ENCODE measurements around the gene HTR2C.
"Not testable (repeated sequence)": the region's sequence is repeated elsewhere in the genome, so short reads cannot be mapped to it uniquely, and the experiment has no call there.

Gene HTR2C

DNA sequence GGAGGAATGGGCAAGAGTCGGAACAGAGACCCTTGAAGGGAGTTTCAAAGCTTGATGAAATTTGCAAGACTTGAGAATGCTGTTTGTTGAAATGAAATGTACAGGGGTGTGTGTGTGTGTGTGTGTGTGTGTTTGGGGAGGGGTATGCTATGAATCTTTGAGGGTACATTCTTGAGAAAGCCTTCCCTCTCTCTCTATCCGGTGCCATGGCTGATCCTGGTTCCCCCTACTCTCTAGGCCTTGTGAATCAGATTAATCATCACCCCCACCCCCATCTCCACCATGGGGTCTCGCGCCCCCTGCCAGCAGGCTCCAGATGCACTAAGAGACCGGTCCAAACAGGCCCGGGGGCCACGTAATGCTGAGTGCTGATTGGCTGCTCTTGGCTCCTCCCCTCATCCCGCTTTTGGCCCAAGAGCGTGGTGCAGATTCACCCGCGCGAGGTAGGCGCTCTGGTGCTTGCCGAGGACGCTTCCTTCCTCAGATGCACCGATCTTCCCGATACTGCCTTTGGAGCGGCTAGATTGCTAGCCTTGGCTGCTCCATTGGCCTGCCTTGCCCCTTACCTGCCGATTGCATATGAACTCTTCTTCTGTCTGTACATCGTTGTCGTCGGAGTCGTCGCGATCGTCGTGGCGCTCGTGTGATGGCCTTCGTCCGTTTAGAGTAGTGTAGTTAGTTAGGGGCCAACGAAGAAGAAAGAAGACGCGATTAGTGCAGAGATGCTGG, at the start of gene HTR2C:
HTR2C (plus strand) TSS at position 441 of the 729 bp plus-strand sequence. CDS start 142,851 bp downstream, outside the sequence.
- DNase-seq = no peak

DNA sequence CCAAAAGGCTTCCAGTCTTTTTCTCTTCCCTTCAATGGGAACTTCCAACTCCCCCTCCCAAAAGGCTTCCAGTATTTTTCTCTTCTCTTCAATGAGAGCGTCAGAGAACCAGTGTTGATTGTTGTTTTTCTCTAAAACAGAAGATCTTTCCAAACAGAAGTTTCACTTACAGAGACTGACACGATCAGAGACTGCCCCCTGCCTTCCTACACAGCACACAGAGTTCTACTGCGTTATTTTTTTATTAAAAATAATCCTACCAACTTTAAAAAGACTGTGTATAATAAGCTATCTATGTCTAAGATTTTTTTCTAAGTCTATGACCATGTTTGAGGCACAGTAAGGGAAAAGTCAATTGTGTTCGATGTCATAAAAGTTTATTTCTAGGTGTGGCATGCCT, 3.5 kb upstream of the HTR2C start:
- DNase-seq = no peak

- DNase-seq = no peak
Measured at GRCh38 chrX:114581528-114582263, 2.2 kb upstream of the HTR2C start.

- DNase-seq = no peak
Measured at GRCh38 chrX:114582264-114582632, 1.6 kb upstream of the HTR2C start.

DNA sequence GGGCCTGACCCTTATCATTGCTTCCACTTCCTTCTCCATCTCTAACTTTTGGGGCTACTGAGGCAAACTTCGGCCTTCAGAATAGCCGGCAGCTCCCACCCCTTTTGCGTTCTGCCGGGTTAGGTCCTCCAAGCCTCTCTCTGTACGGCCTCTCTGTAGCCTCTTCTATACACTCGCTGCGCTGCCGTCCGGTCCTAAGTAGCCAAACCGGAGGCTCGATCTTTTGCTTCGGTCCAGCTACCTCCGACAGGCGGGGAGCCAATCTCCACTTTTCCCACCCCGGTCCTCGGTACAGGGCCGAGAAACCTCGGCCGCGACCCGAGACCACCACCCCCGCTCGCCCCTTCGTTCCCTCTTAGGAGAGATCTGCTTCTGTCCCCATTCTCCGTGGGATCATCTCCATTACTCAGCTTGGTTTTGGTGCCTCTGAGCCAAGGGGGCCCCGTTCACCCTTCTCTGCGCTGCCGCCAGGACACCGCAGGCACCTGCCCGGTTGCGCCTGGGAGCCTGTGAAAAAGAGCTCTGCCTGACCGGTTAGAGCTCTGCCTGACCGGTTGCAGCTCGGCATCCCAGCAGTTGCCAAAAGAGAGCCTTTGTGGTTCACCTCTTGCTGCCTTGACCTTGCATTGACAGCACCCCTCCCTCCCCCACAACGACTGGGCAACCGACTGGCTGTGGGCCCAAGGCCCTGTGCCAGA, 1.0 kb upstream of the HTR2C start:
- DNase-seq = no peak

DNA sequence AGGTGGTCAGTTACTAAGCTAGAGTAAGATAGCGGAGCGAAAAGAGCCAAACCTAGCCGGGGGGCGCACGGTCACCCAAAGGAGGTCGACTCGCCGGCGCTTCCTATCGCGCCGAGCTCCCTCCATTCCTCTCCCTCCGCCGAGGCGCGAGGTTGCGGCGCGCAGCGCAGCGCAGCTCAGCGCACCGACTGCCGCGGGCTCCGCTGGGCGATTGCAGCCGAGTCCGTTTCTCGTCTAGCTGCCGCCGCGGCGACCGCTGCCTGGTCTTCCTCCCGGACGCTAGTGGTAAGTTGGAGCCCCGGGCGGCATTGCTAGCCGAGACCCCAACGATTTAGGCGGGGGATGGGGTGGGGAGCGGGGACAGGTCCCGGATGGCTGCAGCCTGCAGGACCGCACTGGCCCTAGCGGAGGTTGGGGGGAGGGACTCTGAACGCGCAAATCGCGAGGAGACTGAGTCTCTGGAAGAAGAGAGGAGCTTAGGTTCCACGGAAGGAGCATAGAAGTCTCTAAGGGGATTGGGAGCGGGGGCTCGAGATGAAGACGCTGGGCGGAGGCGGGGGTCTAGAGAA, 573 bp downstream of the HTR2C start:
- no peak for DNase-seq

DNA sequence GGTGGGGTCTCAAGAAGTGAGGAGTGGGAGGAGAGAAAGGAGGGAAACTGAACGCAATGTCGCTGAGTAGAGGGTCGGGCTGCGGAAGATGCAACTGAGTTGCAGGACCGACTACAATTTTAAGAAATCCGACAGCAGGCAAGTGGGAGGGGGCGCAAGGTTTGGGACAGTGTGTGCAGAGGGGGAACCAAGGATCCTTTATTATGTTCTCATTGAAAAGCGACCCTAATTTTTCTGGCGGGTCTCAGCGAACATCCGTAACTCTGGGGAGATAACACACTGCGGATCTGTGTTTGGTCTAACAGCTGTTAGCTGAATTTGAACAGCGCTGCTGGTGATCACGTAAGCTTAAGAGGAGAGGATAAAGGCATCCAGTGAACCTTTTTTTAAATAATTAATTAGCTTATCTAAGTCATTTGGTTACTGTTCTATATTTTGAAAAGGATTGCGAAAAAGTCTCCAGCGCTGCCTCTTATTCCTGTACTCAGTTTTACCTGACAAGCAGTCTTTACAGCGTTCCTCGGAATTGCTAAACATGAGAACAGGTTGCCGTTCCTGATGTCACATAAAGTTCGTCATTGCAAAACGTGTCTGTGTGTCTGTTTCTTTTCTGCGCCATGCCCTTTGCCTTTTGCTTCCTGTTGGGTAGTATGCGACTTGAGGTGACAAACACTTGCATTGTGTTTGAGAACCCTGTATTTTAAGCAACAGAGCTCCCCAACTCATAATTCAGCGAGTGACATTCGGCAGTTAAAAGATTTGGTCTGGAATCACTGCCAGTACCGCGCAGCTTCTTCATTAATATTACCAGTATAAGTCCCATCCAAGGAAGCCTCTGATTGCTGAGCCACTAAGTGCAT, 1.3 kb downstream of the HTR2C start:
- DNase-seq = no peak

DNA sequence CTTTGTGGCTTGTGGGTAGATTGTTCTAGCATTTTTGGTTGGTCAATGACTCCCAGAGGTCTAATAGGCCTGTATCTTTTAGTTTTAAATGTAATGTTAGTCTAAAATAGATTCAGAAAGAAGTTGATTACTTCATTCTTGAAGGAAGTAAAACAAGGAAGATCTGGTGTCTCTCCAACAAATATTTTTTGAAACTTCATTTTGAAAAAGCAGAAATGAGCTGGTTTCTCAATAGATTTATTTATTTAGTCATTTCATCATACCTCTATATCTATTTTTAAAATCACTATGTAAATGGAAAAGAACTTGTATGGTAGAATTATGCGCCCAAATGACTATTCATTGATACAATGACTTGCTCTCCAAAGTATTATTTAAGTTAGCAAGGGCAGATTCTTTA, 7.2 kb downstream of the HTR2C start:
- DNase-seq = no peak

GRCh38 chrX:114599305-114599704, 15.4 kb downstream of the HTR2C start:
- DNase-seq = no peak

- DNase-seq = no peak
Measured at GRCh38 chrX:114599911-114600310, 16.0 kb downstream of the HTR2C start.

DNA sequence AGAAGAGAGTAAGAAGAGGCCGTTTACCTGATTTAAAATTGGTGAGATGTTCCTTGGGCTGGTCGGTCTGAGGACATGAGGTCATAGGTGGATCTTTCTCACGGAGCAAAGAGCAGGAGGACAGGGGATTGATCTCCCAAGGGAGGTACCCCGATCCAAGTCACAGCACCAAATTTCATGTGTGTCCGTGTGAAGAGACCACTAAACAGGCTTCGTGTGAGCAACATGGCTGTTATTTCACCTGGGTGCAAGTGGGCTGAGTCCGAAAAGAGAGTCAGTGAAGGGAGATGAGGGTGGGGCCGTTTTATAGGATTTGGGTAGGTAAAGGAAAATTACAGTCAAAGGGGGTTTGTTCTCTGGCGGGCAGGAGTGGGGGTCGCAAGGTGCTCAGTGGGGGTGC, 22.7 kb downstream of the HTR2C start:
- DNase-seq = not testable (repeated sequence)

DNA sequence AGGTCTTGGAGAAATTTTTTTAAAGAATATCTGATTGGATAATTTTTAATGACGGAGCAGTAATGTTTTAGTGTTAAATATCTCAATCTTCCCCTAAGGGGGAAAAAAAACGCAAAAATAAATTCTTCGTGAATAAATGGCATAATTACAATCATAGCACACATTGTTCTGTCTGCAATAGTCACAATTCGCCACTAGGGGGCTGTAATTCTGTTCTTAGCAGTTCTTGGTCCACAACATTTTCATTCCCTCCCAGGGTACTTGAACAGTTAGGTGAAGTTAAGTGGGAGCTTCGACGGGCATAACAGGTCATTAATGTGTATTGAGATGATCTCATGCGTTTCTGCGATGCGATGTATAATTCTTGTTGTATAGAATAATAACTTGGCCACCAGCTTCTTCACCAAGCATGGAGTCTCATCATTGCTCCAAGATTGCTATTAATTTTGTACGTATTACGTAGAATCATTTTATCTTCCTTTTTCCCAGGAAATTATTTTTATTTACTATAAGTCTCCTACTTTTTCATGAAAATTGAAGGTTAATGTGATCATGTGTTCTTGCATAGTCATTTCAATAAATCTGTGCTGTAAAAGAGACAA, 27.2 kb downstream of the HTR2C start:
- no peak for DNase-seq

DNA sequence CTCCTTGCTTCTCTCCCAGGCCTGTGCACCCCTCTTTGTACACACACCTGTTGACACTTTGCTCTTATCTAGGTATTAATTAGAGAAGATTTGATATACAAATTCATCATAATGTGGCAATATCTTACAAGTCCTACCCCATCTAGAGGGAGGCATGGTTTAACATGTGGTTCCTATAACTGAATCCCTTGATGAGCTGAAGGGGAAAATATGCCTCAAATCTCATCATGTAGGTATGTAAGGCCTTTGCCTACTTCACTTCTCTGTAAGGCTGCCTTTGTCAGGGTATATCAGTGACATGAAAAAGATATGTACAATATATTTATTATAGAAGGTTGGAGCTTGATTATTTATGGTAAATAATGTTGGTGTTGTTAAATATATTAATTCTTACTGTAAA, 31.9 kb downstream of the HTR2C start:
- DNase-seq = no peak

DNA sequence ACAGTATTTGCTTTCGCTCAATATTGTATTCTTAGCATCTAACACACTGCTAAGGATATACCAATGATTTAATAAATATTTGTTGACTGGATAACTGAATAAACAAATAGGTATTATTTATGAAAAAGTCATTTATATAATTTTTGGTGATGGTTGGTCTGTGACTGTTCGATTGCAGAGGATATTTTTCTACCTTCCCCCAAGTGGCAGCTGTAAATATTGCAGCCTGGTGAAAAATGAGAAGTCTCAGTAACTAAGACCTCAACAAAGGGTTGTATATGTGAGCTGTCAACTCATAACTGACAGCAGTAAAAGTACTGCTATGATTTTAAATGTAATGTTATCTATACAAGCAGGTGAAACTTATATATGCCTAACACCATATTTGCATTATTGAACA, 36.0 kb downstream of the HTR2C start:
- no peak for DNase-seq

DNA sequence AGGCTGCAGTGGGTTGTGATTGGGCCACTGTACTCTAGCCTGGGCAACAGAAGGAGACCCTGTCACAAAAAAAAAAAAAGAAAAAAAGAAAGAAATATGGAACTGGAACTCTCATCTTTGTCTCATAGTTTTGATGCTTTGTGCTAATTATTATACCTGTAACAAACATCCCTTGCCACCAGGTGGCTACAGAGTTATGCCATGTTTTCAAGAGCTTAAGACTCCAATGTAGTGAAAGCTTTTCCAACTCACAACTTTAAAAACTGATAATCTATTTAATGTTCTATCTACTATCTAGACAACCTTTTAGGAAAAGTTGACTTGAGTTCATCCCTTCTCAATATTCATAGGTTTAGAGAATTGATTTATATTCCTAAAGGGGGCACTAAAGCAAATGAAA, 42.4 kb downstream of the HTR2C start:
- DNase-seq = no peak

DNA sequence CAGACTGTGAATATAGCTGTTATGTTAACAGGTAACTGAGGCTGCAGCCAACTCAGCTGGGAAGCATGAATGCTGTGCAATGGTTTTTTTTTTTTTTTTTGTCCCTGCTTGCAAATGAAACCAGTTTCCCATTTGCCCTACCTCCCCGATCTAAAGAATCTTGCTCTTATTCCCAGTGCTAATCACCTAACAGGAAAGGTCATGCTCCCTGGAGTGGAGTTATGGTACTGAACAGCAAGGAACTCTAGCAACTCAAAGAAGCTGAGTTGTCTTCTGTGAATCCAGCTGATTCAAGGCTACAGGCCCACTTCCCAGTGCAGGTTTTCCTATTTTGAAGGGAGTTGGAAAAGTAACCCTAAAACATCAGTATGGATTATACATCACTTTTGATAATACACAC, 52.1 kb downstream of the HTR2C start:
- no peak for DNase-seq

DNA sequence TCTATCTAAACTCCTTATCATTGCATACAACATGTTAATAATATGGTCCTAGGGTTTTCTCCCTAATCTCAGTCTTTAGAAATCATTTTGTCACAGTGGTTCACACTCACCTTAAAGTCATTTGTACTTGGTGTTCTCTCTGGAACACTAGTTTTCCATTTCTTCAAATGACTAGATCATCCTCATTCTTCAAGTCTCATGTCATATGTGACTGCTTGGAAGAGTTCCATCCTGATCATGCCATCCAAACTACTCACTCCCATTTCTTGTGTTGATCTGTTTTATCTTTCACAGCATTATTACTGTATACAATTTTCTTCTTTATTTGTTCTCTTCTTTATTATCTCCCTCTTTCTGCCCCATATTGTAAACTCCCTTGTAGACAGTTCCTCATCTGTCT, 66.5 kb downstream of the HTR2C start:
- DNase-seq = no peak

DNA sequence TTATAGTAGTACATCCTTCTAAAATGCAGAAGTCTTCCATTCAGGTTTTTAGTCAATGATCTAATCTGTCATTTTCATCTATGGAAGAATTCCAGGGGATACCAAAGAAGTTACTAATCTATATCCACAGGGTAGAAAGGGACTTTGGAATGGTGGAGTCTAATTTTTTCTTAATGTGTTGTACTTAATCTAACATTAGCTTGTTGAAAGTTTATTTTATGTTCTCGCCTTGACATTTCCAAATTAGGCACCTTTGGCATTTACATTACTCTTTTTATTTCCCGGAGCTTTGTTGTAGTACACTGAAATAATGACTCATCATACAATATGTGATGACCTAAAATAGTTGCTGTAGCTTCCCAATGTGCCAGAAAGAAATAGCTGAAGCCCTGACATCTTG, 91.5 kb downstream of the HTR2C start:
- DNase-seq = no peak

DNA sequence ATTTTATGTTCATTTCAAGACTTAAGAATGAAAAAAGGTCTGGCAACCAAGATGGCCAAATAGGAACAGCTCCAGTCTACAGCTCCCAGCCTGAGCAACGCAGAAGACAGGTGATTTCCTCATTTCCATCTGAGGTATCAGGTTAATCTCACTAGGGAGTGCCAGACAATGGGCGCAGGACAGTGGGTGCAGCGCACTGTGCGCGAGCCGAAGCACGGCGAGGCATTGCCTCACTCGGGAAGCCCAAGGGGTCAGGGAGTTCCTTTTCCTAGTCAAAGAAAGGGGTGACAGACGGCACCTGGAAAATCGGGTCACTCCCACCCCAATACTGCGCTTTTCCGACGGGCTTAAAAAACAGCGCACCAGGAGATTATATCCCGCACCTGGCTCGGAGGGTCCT, 116.6 kb downstream of the HTR2C start:
- not testable (repeated sequence) for DNase-seq

GRCh38 chrX:114709406-114709805, 125.5 kb downstream of the HTR2C start:
- DNase-seq = no peak

- DNase-seq = no peak
Measured at GRCh38 chrX:114710571-114710970, 126.7 kb downstream of the HTR2C start.

GRCh38 chrX:114712466-114712865, 128.6 kb downstream of the HTR2C start:
- no peak for DNase-seq

All from bone marrow (tissue), 2 donors.